HL-60/S4 treated with retinoic acid at 250 ng/mL for 4 days and 3 days (cell line): ENCODE data around the gene MDH2.
"Not testable (repeated sequence)": the region's sequence is repeated elsewhere in the genome, so short reads cannot be mapped to it uniquely, and the experiment has no call there.

Experiments
- in situ Hi-C: fragments of 300-500 bp; cut with MboI; formaldehyde crosslinking; loops from 2 replicates; pipeline ENCODE4 v1.7.0; 2022; ENCODE audit warnings: low sequenced_read_pairs

The MDH2 gene

DNA sequence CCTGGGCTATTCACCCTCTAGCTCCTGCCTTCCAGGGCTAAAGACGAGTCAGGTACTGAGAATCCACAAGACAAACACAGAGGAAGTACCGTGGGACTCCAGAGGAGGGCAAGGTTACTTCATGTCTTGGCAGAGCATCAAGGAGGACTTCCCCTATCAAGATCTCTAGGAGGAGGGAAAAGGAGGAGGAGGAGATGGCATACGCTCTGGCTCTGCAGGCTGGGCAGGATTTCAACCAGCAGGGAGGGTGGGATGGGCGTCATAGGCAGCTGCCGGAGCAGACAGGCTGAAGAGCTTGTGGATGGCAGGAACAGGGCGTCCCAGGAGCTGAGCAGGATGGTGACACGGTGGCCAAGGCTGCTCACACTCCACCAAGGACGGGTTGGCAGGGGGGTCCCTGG, 21.3 kb downstream of the MDH2 start:
- in situ Hi-C loops: no loop called here

DNA sequence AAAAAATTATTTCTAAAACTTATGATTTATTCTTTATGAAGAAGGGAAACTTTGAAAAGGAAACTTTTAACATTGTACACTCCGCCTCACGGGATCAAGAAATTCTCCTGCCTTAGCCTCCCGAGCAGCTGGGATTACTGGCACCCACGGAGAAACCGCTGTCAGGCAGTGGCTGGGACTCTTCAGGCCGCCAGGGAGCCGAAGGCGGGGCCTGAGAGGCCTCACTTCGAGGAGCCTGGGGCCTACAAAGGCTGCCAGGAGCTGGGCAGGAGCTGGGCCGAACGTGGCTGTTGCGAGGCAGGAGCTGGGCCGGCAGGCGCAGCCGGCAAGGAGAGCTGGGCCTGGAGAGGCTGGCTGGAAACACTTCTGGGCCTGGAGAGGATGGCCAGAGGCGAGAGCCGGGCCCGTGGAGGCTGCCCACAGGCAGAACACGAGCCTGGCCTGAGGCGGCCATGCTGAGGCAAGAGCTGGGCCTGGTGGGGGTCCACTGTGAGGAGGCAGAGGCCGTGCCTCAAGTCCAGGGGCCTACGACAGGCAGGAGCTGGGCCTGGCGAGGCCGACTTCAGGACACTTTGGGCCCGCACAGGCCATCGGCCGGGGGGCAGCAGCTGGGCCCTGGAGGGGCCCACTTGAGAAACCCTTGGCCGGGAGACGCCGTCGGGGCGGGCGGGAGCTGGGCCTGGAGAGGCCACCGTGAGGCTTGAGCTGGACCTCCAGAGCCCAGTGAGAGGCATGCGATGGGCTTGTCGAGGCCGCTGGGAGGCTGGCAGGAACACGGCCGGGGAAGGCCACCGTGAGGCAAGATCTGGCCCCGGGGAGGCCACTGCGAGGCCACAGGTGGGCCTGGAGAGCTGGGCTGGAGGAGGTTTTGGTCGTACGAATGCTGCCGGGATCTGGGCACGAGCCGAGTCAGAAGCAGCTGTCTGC, 23.7 kb downstream of the MDH2 start:
- in situ Hi-C loops: no loop called here

DNA sequence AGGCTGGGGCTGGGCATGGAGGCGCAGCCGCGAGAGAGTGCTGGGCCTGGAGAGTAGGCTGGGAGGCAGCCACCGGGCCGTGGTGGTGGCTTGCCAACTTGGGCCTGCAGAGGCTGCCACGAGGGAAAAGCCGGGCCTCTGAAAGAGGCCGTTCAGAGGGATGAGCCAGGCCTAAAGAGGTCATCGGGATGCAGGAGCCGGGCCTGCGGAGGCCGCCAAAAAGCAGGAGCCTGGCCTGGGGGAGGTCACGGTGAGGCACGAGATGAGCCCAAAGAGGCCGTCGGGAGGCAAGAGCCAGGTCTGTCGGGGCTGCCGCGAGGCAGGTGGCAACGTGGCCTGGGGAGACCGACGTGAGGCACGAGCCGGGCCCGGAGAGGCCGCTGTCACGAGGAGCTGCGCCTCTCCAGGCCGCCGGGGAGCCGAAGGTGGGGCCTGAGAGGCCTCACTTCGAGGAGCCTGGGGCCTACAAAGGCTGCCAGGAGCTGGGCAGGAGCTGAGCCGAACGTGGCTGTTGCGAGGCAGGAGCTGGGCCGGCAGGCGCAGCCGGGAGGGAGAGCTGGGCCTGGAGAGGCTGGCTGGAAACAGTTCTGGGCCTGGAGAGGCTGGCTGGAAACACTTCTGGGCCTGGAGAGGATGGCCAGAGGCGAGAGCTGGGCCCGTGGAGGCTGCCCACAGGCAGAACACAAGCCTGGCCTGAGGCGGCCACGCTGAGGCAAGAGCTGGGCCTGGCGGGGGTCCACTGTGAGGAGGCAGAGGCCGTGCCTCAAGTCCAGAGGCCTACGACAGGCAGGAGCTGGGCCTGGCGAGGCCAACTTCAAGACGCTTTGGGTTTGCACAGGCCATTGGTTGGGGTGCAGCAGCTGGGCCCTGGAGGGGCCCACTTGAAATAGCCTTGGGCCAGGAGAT, 24.6 kb downstream of the MDH2 start:
- in situ Hi-C loops: no loop called here

DNA sequence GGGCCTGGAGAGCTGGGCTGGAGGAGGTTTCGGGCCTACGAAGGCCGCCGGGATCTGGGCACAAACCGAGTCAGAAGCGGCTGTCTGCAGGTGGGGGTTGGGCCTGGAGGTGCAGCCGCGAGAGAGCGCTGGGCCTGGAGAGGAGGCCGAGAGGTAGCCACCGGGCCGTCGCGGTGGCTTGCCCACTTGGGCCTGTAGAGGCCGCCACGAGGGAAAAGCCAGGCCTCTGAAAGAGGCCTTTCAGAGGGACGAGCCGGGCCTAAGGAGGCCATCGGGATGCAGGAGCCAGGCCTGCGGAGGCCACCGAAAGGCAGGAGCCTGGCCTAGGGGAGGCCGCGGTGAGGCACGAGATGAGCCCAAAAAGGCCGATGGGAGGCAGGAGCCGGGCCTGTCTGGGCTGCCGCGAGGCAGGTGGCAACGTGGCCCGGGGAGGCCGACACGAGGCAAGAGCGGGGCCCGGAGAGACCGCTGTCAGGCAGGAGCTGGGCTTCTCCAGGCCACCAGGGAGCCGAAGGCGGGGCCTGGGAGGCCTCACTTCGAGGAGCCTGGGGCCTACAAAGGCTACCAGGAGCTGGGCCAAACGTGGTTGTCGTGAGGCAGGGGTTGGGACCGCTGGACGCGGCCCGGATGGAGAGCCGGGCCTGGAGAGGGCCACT, 25.6 kb downstream of the MDH2 start:
- in situ Hi-C loops: no loop called here

DNA sequence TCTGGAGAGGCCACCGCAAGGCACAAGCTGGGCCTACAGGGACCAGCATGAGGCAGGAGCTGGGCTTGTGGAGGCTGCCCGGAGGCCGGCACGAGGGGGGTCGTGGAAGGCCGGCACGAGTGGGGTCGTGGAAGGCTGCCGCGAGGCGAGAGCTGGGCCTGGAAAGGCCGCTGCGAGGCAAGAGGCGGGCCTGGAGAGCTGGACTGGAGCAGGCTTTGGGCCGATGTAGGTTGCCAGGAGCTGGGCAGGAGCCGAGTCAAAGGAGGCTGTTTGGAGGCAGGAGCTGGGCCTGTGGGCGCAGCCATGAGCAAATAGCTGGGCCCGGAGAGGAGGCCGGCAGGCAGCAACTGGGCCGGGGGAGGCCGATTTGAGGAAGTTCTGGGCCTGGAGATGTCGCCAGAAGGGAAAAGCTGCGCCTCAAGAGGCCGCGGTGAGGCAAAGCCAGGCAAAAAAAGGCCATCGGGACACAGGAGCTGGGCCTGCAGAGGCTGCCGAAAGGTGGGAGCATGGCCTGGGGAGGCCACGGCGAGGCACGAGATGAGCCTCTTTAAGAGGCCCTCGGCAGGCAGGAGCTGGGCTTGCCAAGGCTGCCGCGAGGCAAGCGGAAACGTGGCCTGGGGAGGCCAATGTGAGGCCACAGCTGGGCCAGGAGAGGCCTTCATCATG, 26.5 kb downstream of the MDH2 start:
- in situ Hi-C loops: no loop called here

DNA sequence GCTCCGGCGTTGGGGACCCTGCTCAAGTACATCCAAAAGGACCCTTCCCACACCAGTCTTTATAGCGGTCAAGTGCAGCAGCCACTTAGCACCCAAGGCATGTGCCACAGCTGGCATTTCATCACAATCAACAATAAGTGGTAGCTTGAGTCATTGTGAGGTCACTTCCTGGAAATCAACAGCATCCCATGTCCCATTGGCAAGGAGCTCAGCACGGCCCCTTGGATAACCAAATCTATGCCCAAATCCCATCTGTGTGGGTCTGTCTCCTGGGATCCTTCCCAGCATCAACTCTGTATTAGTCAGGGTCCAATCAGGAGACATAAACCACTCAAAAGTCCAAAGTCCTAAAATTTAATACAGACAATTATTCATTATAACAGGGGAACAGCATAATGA, 27.1 kb downstream of the MDH2 start:
- in situ Hi-C loops: no loop called here

DNA sequence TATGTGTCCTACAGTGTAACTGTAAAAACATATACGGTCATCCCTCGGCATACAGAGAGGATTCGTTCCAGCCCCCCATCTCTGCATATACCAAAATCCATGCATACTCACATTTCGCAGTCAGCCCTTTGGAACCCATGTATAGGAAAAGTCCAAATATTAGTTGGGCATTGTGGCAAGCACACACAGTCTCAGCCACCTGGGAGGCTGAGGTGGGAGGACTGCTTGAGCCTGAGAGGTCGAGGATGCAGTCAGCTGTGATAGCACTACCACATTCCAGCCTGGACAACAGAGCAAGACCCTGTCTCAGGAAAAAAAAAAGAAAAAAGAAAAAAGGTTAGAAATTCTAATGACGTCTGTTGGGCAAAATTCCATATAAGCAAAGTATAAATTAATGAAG, 29.1 kb downstream of the MDH2 start:
- in situ Hi-C loops: no loop called here

DNA sequence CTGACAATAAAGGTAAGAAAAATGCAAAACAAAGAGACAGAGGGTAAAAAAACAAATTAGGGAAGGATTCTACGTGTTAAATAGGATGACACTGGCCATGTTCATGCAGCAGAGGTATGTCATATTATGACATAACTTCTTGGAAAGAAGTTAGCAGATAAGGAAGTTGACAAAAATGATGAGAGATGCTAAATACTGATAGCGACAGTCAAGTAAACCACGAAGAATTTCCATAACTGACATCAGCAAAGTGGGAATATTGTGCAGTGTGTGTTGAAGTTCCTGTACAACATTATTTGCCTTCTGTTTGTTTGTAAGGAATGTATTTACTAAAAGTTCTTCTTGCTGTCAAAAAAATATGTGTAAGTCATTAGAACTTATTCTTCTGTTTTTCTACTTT, 29.5 kb downstream of the MDH2 start:
- in situ Hi-C loops: no loop called here

DNA sequence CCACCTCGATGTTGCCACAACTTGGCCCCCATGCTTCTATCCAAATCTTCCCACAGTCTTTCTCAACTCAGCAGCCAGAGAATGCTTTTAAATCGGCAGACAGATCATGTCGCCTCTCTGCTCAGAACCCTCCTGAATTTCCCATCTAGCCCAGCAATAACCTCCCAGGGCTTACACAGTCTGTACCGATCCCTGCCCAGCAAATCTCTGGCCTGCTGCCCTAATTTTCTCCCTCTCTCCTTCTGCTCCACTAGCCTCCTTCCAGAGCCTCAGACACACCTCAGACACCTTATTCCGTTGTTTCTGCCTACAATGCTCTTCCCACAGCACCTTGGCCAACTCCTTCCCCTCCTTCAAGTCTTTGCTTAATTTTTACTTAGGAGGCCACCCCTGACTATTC, 32.3 kb downstream of the MDH2 start:
- in situ Hi-C loops: no loop called here

DNA sequence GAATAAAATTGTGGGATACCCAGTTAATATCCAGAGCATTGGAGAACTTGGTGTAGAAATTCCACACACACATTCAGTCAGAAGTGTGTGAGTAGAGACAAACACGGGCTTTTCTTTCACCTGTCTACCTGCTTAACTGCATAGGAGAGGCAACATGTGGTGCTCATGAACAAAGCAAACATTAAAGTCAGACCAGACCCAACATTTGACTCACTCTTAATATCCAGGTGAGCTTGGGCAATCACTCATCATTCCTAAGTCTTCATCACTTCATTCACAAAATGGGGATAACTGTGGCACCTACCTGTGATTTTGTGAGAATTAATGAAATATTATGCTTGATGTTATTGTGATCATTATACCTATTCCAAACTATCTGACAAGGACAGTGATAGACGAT, 36.2 kb downstream of the MDH2 start:
- in situ Hi-C loops: not testable (repeated sequence)

DNA sequence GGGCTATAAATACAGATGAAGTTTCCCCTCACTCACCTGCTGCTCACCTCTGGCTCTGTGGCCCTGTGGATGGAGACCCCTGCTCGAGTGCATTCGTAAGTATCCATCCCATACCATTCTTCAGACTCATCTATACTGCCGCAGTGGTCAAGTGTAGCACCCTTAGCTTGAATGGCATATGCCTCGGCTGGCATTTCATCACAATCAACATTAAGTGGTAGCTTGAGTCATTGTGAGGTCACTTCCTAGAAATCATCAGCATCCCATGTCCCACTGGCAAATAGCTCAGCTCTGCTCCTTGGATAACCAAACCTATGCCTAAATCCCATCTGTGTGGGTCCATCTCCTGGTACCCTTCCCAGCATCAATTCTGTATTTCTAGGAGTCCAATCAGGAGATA, 38.2 kb downstream of the MDH2 start:
- in situ Hi-C loops: no loop called here

DNA sequence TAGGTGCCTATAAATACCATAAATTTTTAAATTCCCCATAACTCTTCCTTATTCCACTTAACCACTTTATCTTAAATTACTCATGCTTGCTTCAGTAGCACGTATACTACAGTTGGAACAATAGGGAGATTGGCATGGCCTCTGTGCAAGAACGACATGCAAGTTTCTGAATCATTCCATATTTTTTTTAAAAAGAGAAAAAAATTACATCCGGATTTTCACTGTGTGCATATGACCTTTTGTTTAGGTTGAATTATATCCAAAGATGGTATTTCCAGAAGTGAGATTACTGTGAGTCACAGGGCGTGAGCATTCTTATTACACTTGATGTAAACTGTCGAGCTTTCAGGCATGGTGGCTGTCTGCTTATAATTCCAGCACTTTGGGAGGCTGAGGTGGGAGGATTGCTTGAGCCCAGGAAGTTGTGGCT, 39.5 kb downstream of the MDH2 start:
- in situ Hi-C loops: not testable (repeated sequence)

DNA sequence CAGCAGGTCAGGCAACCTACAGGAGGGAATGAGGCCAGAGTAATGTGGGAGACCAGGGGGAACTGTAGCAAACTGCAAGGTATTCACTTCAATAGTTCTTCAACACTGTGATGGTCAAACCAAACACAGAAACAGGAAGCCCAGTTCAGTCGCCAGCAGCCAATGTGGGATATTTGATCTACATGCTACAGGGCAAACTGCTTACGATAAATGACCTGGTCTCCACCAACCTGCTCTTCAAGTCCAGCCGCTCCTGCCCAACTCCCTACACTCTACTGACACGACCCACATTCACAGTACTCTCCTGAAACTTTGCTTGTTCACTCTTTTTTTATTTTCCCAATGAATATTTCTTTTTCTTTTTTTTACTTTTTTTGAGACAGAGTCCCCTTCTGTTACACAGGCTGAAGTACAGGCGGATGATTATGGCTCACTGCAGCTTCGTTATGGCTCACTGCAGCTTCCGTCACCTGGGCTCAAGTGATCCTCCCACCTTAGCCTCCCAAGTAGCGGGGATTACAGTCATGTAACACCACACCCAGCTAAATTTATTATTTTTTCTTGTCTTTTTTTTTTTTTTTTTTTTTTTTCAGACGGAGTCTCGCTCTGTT, 42.1 kb downstream of the MDH2 start:
- in situ Hi-C loops: no loop called here

DNA sequence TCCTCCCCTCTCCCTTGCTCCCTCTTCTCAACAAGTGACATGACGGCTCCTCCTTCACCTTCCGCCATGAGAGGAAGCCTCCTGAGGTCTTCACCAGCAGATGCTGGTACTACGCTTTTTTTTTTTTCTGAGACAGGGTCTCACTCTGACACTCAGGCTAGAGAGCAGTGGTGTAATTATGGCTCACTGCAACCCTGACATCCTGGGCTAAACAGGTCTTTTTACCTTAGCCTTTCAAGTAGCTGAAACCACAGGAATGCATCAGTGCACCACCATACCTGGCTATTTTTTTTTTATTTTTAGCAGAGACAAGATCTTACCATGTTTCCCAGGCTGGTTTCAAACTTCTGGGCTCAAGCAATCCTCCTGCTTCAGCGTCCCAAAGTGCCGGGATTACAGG, 43.6 kb downstream of the MDH2 start:
- in situ Hi-C loops: no loop called here

DNA sequence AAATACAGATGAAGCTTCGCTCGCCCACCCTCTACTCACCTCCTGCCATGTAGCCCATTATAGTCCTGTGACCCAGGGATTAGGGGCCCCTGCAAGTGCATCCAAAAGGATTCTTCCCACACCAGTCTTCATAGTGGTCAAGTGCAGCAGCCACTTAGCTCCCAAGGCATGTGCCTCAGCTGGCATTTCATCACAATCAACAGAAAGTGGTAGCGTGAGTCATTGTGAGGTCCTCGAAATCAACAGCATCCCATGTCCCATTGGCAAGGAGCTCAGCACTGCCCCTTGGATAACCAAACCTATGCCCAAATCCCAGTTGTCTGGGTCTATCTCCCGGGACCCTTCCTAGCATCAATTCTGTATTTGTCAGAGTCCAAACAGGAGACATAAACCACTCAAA, 45.6 kb downstream of the MDH2 start:
- in situ Hi-C loops: not testable (repeated sequence)

DNA sequence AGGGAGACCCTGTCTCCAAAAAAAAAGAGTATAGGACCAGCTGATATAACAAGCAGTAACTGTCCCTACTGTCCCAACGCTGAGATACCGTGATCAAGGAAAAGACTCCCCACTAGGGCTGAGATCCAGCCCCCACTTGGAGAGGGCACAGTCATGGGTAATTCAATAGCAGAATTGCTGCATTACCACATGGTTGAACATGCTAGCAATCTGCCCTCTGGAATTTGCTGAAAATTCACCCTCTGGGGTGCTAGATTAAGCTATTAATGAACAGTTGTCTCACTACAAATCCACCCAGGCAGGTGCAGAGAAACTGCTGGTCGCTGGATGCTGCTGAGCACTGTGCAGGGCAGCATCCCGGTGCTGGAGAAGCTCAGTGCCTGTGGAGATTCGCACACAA, 46.4 kb downstream of the MDH2 start:
- in situ Hi-C loops: not testable (repeated sequence)

DNA sequence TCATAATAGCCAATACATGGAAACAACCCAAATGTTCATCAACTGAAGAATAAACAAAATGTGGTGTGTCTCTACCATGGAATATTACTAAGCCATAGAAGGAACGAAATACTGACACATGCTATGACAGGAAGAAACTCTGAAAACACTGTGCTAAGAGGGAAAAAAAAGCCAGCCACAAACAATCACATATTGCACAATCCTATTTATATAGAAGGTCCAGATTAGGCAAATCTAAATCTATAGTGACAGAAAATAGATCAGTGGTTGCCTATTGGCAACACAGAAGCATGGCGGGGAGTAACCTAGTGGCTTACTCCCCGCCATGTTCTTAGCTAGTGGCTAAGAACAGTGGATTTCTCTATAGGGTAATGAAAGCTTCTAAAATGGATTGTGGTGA, 48.0 kb downstream of the MDH2 start:
- in situ Hi-C loops: no loop called here

DNA sequence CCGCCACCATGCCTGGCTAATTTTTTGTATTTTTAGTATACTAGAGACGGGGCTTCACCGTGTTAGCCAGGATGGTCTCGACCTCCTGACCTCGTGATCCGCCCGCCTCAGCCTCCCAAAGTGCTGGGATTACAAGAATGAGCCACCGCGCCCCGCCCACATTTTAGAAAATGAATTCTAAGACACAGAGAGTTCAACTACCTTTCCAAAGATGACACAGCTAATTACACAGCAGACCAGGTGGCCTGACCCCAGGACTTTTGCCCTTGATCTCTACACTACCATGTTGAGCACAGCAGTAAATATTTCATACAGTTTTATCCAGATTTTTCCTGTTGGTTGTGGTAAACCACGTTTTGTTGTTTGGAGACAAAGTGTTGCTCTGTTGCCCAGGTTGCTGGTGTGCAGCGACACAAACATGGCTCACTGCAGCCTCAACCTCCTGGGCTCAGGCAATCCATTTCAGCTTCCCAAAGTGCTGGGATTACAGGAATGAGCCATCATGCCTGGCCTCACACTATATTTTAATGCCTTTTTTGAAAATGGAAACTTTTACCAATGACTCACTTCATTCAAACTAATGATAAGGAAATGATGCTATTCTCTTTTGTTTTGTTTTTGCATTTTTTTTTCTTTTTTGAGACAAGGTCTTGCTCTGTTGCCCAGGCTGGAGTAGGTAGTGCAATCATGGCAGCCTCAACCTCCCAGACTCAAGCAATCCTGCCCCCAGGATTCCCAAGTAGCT, 54.0 kb downstream of the MDH2 start:
- in situ Hi-C loops: not testable (repeated sequence)

DNA sequence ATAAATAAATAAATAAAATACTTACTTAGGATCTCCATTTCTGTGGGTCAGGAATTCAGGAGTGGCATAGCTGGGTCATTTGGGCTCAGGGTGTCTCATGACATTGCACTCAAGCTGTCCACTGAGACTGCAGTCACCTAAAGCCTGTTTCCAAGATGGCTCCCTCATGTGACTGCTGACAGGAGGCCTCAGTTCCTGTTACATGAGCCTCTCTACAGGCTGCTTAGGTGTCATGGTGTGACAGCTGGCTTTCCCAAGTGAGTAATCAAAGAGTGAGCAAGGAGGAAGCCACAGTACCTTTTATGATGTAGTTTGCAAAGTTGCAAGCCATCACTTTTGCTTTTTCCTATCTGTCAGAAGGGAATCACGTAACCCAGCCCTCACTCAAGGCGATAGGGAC, 55.9 kb downstream of the MDH2 start:
- in situ Hi-C loops: not testable (repeated sequence)

DNA sequence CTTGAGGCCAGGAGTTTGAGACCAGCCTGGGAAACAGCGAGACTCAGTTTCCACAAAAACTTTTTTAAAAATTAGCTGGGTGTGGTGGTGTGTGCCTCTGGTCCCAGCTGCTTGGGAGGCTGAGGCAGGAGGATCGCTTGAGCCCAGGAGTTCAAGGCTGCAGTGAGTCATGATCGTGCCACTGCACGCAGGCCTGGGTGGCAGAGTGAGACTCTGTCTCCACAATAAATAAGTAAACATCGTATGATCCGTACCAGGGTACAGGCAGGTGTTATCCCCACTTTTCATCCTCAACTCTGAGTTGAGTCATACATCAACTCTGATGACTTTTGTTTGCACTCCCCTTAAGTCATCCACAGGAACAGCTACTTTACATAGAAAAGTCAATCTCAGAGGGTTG, 58.2 kb downstream of the MDH2 start:
- in situ Hi-C loops: not testable (repeated sequence)
